ENCODE results near the gene TMEM269.

The TMEM269 gene

GRCh38 chr1:42825036-42825851 is 40.5 kb downstream of the TMEM269 start:
- DNase-seq = no peak

GRCh38 chr1:42830631-42831030 is 45.8 kb downstream of the TMEM269 start:
- DNase-seq = no peak

- no peak for DNase-seq
These were observed 46.5 kb downstream of the TMEM269 start for GRCh38 chr1:42831273-42831672.

- DNase-seq = no peak
These were observed 48.0 kb downstream of the TMEM269 start for GRCh38 chr1:42832641-42833240.

- no peak for DNase-seq
These were observed 49.2 kb downstream of the TMEM269 start for GRCh38 chr1:42833981-42834380.

GRCh38 chr1:42834803-42835202 is 50.0 kb downstream of the TMEM269 start:
- DNase-seq = no peak

GRCh38 chr1:42835422-42835821 is 50.6 kb downstream of the TMEM269 start:
- DNase-seq = no peak

GRCh38 chr1:42837709-42838108 is 52.9 kb downstream of the TMEM269 start:
- no peak for DNase-seq

- no peak for DNase-seq
These were observed 53.8 kb downstream of the TMEM269 start for GRCh38 chr1:42838482-42839190.

GRCh38 chr1:42841010-42841409 is 56.2 kb downstream of the TMEM269 start:
- no peak for DNase-seq

GRCh38 chr1:42841440-42842147 is 56.8 kb downstream of the TMEM269 start:
- no peak for DNase-seq

- DNase-seq = no peak
These were observed 59.9 kb downstream of the TMEM269 start for GRCh38 chr1:42844592-42845140.

- no peak for DNase-seq
These were observed 60.4 kb downstream of the TMEM269 start for GRCh38 chr1:42845193-42845592.

- no peak for DNase-seq
These were observed 61.1 kb downstream of the TMEM269 start for GRCh38 chr1:42845866-42846256.

GRCh38 chr1:42846257-42847110 is 61.7 kb downstream of the TMEM269 start, which contains the start of gene ZNF691:
ZNF691 (plus strand) TSS chr1:42846613; CDS start chr1:42849659, 3,046 bp downstream.
- DNase-seq = peak; percentile 93

- peak; percentile 0 for DNase-seq
These were observed 62.4 kb downstream of the TMEM269 start for GRCh38 chr1:42847111-42847595.

- DNase-seq = peak; percentile 9
These were observed 63.1 kb downstream of the TMEM269 start for GRCh38 chr1:42847721-42848460.

GRCh38 chr1:42848823-42849537 is 64.2 kb downstream of the TMEM269 start:
- DNase-seq = no peak

- no peak for DNase-seq
These were observed 65.2 kb downstream of the TMEM269 start for GRCh38 chr1:42849944-42850343.

All from CD4-positive, alpha-beta T cell treated with Interleukin-10 for 1 hour (primary cell).